Measurements from ENCODE around the gene SPARC. TPM values are rescaled to one million over a fixed set of nuclear protein-coding genes. Genes with fewer than 3 reads are reported as not detected.

SPARC gene
- polyA plus RNA-seq, 1 of the 3 experiments (the other 2 are of a cell fraction): 1,115 TPM

DNA sequence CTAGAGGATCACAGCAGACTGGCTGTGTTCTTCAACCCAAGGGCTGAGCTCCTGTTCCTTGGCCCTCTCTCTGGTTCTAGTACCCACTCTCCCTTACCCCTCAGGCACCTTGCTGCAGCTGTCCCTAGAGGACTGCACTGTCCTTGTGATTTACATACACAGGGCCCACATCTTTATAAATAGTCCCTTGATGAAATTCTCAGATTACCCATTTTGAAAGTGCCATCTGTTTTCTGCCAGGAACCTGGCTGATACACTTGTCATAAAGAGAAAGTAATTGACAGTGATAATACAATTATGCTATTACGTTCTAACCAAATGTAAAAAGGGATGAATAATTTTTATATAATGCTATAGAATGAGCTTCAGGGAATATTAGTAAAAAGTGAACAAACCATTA lies 16.5 kb upstream of the SPARC start:
- DNase-seq: peak; percentile 84
- WGBS (ENCODE audit: low lambda C conversion rate): 35% methylated on average over 1 of the region's 1 CpG
- ChIA-PET POLR2A (interaction anchor here (0.6 to 1.2 kb wide), 3 partner anchors 31 to 256 kb away, joined by 3 read pairs; partner anchors contain the start of gene SLC36A1), CTCF (interaction anchor here (0.9 to 7.4 kb wide), 9 partner anchors 8 to 258 kb away, joined by 3 to 49 read pairs (median 5); partner anchors contain the start of gene SLC36A1)
- Histone ChIP-seq H3K4me2 (no peak overlapping the region), H3K27me3 (ENCODE audit: insufficient read depth) (no peaks in the 10 kb centered on the region), H3K9me2 (no peaks in the 10 kb centered on the region), H3K4me3 (ENCODE audit: low read depth in 2 of 2, low read length in 1 of 2) (no peak overlapping the region), H3K27ac (ENCODE audit: low read depth in 2 of 2, low read length in 1 of 2) (peak overlapping the region in 1 of 2 experiments; percentile 75; a peak in 2 of 4 replicates), H3K9me3 (no peaks in the 10 kb centered on the region), H4K20me1 (ENCODE audit: insufficient read depth) (no peaks in the 10 kb centered on the region), H3K36me3 (replicated peaks in 1 of 2; ENCODE audit: control insufficient read depth in 1 of 2, insufficient read depth in 2 of 2, low read length in 1 of 2) (no peaks in the 10 kb centered on the region), H3K9ac (no peak overlapping the region), H3F3A (replicated peaks; ENCODE audit: insufficient read depth) (peaks cover 38% of the 10 kb centered on the region), H3K79me2 (ENCODE audit: insufficient read depth) (no peaks in the 10 kb centered on the region), H3K4me1 (ENCODE audit: control insufficient read depth in 1 of 2, insufficient read depth in 2 of 2, low read depth in 1 of 2, low read length in 1 of 2) (peaks cover 12 to 24% of the 10 kb centered on the region in 2 experiments), H2AFZ (ENCODE audit: low read depth) (no peak overlapping the region; the same call in 1 of the 2 replicates)
- TF ChIP-seq, protein P1, sequence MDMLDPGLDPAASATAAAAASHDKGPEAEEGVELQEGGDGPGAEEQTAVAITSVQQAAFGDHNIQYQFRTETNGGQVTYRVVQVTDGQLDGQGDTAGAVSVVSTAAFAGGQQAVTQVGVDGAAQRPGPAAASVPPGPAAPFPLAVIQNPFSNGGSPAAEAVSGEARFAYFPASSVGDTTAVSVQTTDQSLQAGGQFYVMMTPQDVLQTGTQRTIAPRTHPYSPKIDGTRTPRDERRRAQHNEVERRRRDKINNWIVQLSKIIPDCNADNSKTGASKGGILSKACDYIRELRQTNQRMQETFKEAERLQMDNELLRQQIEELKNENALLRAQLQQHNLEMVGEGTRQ (IDR thresholded peaks at IDR 0.05; ENCODE audit: borderline replicate concordance, low read depth, low read length): no peak
- TF ChIP-seq TEAD4 (IDR thresholded peaks at IDR 0.05; ENCODE audit: borderline replicate concordance, insufficient read depth) (no peak), YY1 (IDR thresholded peaks at IDR 0.05; ENCODE audit: low read depth) (no peak), GATA2 (CRISPR knock-in tag; IDR thresholded peaks at IDR 0.05) (peak; percentile 95), SIN3A (IDR thresholded peaks at IDR 0.05; ENCODE audit: borderline replicate concordance, low read depth, low read length) (no peak), JUND (IDR thresholded peaks at IDR 0.05) (no peak), MEF2A (IDR thresholded peaks at IDR 0.05; ENCODE audit: borderline replicate concordance, low read depth) (no peak), SMC3 (IDR thresholded peaks at IDR 0.05; ENCODE audit: low read depth, low read length) (no peak), RAD21 (IDR thresholded peaks at IDR 0.05; ENCODE audit: low read length) (peak; percentile 2; the same call in 1 of the 2 replicates), MXI1 (IDR thresholded peaks at IDR 0.05; ENCODE audit: low read depth, low read length) (peak; percentile 38; the same call in 1 of the 2 replicates), FOXJ3 (CRISPR knock-in tag; IDR thresholded peaks at IDR 0.05) (peak; percentile 69), FOSL2 (IDR thresholded peaks at IDR 0.05; ENCODE audit: borderline replicate concordance, low read depth) (no peak), EZH2phosphoT487 (IDR thresholded peaks at IDR 0.05; ENCODE audit: borderline replicate concordance, low read depth) (no peak), TAF1 (IDR thresholded peaks at IDR 0.05; ENCODE audit: borderline replicate concordance, low read depth, low read length) (no peak), NFIC (IDR thresholded peaks at IDR 0.05; ENCODE audit: borderline replicate concordance) (no peak), POLR2AphosphoS5 (IDR thresholded peaks at IDR 0.05; ENCODE audit: low read depth, low read length) (peak; percentile 38; the same call in 1 of the 2 replicates), GABPA (IDR thresholded peaks at IDR 0.05; ENCODE audit: low read depth) (no peak), TCF12 (IDR thresholded peaks at IDR 0.05) (peak; percentile 58), ELF1 (IDR thresholded peaks at IDR 0.05) (no peak), RFX5 (IDR thresholded peaks at IDR 0.05; ENCODE audit: low read length) (peak; percentile 39; the same call in 1 of the 2 replicates), EP300 (IDR thresholded peaks at IDR 0.05; ENCODE audit: borderline replicate concordance in 1 of 2, low read depth in 1 of 2, low read length in 1 of 2) (peak in 1 of 2 experiments; percentile 96; a peak in 2 of 4 replicates), FOXM1 (IDR thresholded peaks at IDR 0.05; ENCODE audit: low read depth) (no peak)
- TF ChIP-seq, protein P2, sequence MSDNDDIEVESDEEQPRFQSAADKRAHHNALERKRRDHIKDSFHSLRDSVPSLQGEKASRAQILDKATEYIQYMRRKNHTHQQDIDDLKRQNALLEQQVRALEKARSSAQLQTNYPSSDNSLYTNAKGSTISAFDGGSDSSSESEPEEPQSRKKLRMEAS (IDR thresholded peaks at IDR 0.05; ENCODE audit: low read depth): no peak
- TF ChIP-seq, protein P3, sequence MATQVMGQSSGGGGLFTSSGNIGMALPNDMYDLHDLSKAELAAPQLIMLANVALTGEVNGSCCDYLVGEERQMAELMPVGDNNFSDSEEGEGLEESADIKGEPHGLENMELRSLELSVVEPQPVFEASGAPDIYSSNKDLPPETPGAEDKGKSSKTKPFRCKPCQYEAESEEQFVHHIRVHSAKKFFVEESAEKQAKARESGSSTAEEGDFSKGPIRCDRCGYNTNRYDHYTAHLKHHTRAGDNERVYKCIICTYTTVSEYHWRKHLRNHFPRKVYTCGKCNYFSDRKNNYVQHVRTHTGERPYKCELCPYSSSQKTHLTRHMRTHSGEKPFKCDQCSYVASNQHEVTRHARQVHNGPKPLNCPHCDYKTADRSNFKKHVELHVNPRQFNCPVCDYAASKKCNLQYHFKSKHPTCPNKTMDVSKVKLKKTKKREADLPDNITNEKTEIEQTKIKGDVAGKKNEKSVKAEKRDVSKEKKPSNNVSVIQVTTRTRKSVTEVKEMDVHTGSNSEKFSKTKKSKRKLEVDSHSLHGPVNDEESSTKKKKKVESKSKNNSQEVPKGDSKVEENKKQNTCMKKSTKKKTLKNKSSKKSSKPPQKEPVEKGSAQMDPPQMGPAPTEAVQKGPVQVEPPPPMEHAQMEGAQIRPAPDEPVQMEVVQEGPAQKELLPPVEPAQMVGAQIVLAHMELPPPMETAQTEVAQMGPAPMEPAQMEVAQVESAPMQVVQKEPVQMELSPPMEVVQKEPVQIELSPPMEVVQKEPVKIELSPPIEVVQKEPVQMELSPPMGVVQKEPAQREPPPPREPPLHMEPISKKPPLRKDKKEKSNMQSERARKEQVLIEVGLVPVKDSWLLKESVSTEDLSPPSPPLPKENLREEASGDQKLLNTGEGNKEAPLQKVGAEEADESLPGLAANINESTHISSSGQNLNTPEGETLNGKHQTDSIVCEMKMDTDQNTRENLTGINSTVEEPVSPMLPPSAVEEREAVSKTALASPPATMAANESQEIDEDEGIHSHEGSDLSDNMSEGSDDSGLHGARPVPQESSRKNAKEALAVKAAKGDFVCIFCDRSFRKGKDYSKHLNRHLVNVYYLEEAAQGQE (IDR thresholded peaks at IDR 0.05; ENCODE audit: low read depth, low read length): no peak
- TF ChIP-seq, protein P4, sequence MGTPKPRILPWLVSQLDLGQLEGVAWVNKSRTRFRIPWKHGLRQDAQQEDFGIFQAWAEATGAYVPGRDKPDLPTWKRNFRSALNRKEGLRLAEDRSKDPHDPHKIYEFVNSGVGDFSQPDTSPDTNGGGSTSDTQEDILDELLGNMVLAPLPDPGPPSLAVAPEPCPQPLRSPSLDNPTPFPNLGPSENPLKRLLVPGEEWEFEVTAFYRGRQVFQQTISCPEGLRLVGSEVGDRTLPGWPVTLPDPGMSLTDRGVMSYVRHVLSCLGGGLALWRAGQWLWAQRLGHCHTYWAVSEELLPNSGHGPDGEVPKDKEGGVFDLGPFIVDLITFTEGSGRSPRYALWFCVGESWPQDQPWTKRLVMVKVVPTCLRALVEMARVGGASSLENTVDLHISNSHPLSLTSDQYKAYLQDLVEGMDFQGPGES (IDR thresholded peaks at IDR 0.05; ENCODE audit: low read depth, low read length): no peak
- TF ChIP-seq, protein P5, sequence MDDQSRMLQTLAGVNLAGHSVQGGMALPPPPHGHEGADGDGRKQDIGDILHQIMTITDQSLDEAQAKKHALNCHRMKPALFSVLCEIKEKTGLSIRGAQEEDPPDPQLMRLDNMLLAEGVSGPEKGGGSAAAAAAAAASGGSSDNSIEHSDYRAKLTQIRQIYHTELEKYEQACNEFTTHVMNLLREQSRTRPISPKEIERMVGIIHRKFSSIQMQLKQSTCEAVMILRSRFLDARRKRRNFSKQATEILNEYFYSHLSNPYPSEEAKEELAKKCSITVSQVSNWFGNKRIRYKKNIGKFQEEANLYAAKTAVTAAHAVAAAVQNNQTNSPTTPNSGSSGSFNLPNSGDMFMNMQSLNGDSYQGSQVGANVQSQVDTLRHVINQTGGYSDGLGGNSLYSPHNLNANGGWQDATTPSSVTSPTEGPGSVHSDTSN (IDR thresholded peaks at IDR 0.05): no peak
- TF ChIP-seq, protein P6, sequence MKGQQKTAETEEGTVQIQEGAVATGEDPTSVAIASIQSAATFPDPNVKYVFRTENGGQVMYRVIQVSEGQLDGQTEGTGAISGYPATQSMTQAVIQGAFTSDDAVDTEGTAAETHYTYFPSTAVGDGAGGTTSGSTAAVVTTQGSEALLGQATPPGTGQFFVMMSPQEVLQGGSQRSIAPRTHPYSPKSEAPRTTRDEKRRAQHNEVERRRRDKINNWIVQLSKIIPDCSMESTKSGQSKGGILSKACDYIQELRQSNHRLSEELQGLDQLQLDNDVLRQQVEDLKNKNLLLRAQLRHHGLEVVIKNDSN (IDR thresholded peaks at IDR 0.05; ENCODE audit: borderline replicate concordance, low read depth): no peak
